Measurements from ENCODE around the gene ARRDC1. TPM values are rescaled to one million over a fixed set of nuclear protein-coding genes. Genes with fewer than 3 reads are reported as not detected.

ARRDC1 gene
- polyA plus RNA-seq, 2 of the 4 experiments (the other 2 are of a cell fraction) = 20.7 to 22.5 TPM

- no peak for DNase-seq (ENCODE audit: low read depth in 1 of 2, low spot score in 1 of 2)
- H3K4me1 ChIP-seq = peaks cover 15% of the 10 kb centered on the region; the same call in 1 of the 3 replicates
- CTCF ChIA-PET = interaction anchor here (1.2 to 18.5 kb wide), 3 partner anchors 6 to 28 kb away, joined by 3 to 175 read pairs (median 8); partner anchors contain the start of gene DPH7
- no peak overlapping the region for H3K4me3 ChIP-seq
- WGBS (ENCODE audit: missing lambda C conversion rate) = 97% methylated on average over 7 of the region's 14 CpGs
- ATAC-seq = no peak
- POLR2A ChIA-PET = no interaction called here
- H3K4me2 ChIP-seq = no peak overlapping the region
- TF ChIP-seq EHMT2 (IDR thresholded peaks at IDR 0.05; ENCODE audit: low read depth) (no peak), HMGXB4 (CRISPR knock-in tag; IDR thresholded peaks at IDR 0.05; ENCODE audit: borderline replicate concordance) (no peak), POLR2A (IDR thresholded peaks at IDR 0.05; ENCODE audit: low read length) (no peak), CHD4 (IDR thresholded peaks at IDR 0.05; ENCODE audit: borderline replicate concordance) (no peak), JUN (IDR thresholded peaks at IDR 0.05) (no peak), ZC3H11A (IDR thresholded peaks at IDR 0.05) (no peak), HOXA7 (CRISPR knock-in tag; IDR thresholded peaks at IDR 0.05) (no peak), HOXB5 (CRISPR knock-in tag; IDR thresholded peaks at IDR 0.05) (no peak), JUNB (IDR thresholded peaks at IDR 0.05) (no peak), NFE2L2 (conservative IDR thresholded peaks at IDR 0.05; ENCODE audit: low read length) (no peak), TP53 (CRISPR knock-in tag; IDR thresholded peaks at IDR 0.05) (no peak), KDM5A (IDR thresholded peaks at IDR 0.05) (no peak), TFCP2L1 (CRISPR knock-in tag; IDR thresholded peaks at IDR 0.05) (no peak), KDM1A (IDR thresholded peaks at IDR 0.05; ENCODE audit: low read depth) (no peak), FOSL2 (IDR thresholded peaks at IDR 0.05) (no peak), FOSL2 (CRISPR knock-in tag; IDR thresholded peaks at IDR 0.05) (no peak), POLR2AphosphoS2 (conservative IDR thresholded peaks at IDR 0.05; ENCODE audit: low read length) (no peak)
- H3K9me3 ChIP-seq = no peaks in the 10 kb centered on the region
- H3K27ac ChIP-seq = no peak overlapping the region
- FAIRE-seq = no peak
These were observed 18.6 kb upstream of the ARRDC1 start for GRCh38 chr9:137586854-137587253.

GRCh38 chr9:137588311-137588710 lies 17.2 kb upstream of the ARRDC1 start:
- POLR2A ChIA-PET = interaction anchor here (0.8 to 1.0 kb wide), 2 partner anchors 30 to 460 kb away, joined by 3 to 4 read pairs; partner anchors contain the start of gene EHMT1
- no peak overlapping the region for H3K4me3 ChIP-seq

More at GRCh38 chr9:137588311-137588710, 17.2 kb upstream of the ARRDC1 start:
- Histone ChIP-seq H3K9me3 (no peaks in the 10 kb centered on the region), H3K4me1 (peaks cover 15% of the 10 kb centered on the region; the same call in 1 of the 3 replicates), H3K4me2 (0 out of 3 replicates have a peak overlapping the region, but pooled peaks have one; percentile 95), H3K27ac (no peak overlapping the region)
- 87% methylated on average over 13 of the region's 13 CpGs for WGBS (ENCODE audit: missing lambda C conversion rate)
- FAIRE-seq (no peak), DNase-seq (ENCODE audit: low read depth in 1 of 2, low spot score in 1 of 2) (no peak), ATAC-seq (no peak)
- TF ChIP-seq RARB (CRISPR knock-in tag; IDR thresholded peaks at IDR 0.05) (no peak), JUN (IDR thresholded peaks at IDR 0.05) (no peak), JUNB (IDR thresholded peaks at IDR 0.05) (no peak), MAZ (IDR thresholded peaks at IDR 0.05; ENCODE audit: borderline replicate concordance, low read depth, low read length) (no peak), HDAC2 (IDR thresholded peaks at IDR 0.05) (no peak), FOXS1 (CRISPR knock-in tag; IDR thresholded peaks at IDR 0.05) (no peak), MAFK (IDR thresholded peaks at IDR 0.05; ENCODE audit: partially characterized antibody) (no peak), TFCP2L1 (CRISPR knock-in tag; IDR thresholded peaks at IDR 0.05) (no peak), REST (IDR thresholded peaks at IDR 0.05) (no peak), GATA3 (IDR thresholded peaks at IDR 0.05; ENCODE audit: borderline replicate concordance) (no peak)
- CTCF ChIA-PET = interaction anchor here (1.1 to 18.5 kb wide), 6 partner anchors 8 to 286 kb away, joined by 3 to 175 read pairs (median 5); partner anchors contain the start of genes DPH7 and NRARP

Measured in A549 (cell line).